ENCODE data around the gene OR1F1.
A peak's percentile ranks its signal among the peaks of the same experiment; 100 is the strongest.
"Not testable (repeated sequence)": the region's sequence is repeated elsewhere in the genome, so short reads cannot be mapped to it uniquely, and the experiment has no call there.

OR1F1 gene

DNA sequence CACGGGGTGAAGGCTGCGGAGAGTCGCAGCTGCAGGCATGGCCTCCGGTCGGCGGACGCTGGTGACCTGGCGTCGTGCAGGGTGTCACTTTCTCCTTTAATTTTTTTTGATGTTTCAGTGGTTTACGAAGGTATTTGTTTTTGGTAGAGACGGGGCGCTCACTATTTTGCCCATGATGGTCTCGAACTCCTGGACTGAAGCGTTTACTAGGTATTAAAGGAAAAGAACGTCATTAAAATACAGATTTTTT lies 36.1 kb upstream of the OR1F1 start:
- DNase-seq, result no peak

DNA sequence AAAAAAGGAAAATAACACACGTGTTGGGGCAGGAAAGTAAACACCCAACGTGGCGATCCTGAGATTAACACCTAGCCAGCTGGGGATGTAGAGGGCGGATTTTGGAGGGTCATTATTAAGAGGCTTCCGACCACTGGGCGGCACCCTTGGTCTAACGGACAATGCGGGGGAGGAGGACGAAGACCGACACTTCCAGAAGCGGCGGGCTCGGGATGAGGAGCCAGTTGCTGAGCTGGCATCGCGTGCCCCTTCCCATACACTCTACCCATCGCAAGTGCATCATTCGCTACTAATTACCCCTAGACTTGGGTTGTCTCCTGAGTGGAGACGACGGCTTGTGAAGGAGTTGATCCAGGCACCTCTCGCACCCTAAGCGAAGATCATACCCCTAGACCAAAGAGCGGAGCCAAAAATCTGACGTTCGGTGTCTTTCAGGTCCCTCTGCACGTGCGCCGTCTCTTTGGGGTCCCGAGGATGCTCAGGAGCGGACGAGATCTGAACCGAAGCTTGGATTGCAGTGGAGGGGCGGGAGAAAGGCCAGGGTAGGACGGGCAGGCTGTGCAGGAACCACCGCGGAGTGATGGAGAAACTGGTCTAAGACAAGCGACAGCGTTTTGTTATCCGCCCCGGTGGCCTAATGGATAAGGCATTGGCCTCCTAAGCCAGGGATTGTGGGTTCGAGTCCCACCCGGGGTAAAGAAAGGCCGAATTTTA lies 35.6 kb upstream of the OR1F1 start:
- peak; percentile 95 for DNase-seq

DNA sequence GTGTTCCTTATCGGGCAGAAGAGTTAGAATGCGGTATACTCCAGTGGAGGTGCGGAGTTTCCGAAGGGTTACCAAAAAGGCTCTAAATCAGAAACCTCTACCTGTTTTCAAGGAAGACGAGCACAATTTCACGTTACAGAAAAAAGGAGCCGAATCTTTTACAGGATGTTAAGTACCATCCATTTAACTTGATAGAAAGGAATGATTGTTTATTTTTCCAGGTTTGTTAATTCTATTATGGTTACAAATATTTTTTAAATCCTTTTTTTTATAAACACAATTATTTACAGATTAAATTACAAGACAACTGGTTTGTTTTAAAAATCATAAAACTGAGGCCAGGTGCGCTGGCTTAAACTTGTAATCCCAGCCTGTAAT lies 35.0 kb upstream of the OR1F1 start:
- DNase-seq, result no peak

DNA sequence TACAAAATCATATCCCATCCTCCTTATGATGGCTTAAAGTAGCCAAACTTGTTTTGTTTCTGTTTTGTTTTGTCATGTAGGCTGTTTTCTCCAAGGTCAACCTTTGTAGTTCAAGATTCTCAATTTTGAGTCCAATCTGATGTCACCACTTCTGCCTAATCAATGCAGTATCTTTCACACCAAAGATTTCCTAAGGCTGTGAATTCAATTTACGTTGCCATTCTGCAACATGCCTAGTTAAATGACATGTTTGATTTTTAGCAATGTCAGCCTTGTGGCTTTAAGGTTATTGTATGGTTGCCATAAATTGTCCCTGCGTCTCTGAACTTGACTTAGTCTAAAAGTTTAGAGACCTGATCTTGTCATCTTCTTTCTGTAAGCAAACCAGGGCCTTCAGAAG lies 32.8 kb upstream of the OR1F1 start:
- DNase-seq, result no peak

DNA sequence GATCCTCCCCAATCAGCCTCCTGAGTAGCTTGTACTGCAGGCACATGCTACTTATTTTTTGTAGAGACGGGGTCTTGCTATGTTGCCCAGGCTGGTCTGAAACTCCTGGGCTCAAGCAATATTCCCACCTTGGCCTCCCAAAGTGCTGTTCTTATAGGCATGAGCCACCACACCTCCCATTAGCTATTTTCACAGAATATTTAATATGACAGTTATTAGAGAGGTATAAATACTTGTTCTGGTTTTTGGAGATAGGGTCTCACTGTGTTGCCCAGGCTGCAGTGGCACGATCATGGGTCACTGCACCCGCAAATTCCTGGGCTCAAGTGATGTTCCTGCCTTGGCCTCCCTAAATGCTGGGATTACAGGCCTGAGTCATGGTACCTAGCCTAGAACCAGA lies 32.0 kb upstream of the OR1F1 start:
- DNase-seq, result no peak

DNA sequence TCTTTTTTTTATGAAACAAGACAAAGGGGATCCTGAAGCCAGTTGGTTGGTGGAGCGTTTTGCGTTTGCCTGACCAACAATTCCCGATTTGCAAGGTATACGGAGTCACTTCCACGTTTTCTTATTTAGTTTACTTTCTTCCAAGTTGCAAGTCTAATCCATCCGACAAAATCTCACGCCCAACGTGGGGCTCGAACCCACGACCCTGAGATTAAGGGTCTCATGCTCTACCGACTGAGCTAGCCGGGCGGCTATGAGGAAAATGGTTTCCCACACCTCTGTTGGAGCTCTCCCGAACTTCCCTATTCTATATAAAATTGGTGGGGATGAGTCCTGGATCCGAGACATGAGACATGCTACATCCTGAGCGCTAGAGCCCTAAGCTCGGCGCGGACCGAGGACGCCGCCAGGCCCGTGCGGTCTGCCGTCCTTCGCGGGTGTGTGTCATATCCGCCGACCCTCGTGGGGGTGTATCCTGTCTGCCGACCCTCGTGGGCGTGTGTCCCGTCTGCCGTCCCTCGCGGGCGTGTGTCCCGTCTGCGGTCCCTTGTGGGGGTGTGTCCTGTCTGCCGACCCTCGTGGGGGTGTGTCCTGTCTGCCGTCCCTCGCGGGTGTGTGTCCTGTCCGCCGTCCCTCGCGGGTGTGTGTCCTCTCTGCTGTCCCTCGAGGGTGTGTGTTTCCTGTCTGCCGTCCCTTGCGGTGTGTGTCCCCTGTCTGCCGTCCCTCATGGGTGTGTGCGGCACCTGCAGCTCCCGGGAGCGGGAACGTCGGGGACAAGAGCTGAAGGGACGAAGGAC lies 30.6 kb upstream of the OR1F1 start:
- peak; percentile 90 for DNase-seq

DNA sequence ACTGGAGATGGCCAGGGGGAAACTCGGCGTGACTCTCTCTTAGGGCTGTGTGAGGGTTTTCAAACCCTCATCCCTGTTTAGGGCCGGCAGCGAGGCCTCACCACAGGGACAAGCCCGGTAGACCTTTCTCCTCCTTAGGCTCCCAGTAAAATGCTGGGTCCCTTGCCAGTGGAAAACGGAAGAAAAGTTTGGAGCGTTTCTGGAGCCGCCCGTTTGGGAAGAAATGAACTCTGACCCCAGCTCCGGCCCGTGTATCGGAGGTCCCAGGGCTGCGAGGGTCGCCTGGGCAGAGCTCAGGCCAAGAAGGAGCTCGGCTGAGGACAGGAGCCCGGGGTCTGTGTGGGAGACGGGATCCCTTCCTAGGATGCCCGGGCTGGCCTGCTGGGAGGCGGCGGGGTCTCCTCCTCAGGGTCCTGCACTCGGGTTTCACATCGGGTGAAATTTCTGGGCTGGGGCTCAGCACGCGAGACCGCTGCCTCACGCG lies 29.9 kb upstream of the OR1F1 start:
- DNase-seq, result peak; percentile 58

DNA sequence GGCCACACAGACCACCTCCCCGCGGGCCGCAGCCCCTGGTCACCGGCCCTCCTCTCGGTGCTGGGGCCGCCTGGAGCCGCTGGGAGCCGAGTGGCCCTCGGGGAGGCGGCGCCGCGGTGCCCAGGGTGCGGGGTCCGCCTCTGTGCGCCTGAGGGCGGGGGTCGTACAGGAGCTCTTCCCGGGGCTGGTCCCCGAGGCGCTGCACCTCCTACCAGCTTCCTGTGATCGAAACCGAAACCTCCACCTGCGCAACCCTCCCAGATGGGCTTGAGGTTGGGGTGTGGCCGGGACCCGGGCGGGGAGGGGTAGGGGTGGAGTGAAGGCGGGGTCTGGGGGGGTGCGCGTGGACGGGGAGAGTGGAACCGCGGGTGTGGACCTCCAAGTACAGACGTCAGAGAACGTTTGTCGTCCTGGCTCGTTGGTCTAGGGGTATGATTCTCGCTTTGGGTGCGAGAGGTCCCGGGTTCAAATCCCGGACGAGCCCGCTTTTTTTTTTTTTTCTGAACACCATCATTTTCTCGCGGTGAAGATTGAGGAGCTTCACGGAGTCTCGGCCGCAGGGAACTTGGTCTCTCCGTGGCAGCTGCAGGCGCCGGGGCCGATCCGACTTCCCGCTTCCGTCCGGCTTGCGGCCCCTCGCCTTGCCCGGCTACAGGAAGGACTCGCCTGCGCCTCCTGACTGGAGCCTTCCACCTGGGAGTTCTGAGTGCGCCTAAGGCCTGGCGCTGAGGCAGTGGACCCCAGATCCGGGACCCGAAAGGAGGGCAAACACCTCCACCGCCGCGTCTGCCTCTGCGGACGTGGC lies 29.3 kb upstream of the OR1F1 start:
- peak; percentile 90 for DNase-seq

DNA sequence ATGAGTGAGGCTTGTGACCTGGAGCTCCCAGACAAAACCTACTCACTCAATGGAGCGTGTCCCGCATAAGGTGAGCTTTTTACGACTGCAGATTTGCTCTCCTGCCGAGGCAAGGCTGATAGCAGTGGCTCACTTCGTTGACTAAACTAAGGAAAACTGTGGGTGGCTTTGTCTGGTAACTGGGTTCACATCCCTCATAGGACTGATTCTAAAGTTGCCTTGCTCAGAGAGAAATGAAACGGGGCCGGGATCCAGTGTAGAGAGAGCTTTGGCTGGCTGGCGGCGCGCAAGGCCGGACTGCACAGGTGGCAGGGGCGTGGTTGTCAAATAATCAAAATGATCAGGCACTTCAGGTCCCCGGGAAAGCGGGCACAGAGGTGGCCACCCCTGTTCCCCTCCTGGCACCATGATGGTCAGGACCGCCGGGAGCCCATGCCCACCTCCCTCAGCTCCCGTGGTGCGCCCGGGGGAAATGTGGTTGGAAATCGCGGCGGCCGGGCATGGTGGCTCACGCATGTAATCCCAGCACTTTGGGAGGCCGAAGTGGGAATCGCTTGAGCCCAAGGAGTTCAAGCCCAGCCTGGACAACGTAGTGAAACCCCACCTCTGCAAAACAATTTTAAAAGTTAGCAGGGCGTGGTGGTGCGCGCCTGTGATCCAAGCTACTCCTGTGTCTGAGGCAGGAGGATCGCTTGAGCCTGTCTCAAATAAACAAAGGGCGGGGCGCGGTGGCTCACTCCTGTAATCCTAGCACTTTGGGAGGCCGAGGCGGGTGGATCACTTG lies 26.6 kb upstream of the OR1F1 start:
- no peak for DNase-seq

DNA sequence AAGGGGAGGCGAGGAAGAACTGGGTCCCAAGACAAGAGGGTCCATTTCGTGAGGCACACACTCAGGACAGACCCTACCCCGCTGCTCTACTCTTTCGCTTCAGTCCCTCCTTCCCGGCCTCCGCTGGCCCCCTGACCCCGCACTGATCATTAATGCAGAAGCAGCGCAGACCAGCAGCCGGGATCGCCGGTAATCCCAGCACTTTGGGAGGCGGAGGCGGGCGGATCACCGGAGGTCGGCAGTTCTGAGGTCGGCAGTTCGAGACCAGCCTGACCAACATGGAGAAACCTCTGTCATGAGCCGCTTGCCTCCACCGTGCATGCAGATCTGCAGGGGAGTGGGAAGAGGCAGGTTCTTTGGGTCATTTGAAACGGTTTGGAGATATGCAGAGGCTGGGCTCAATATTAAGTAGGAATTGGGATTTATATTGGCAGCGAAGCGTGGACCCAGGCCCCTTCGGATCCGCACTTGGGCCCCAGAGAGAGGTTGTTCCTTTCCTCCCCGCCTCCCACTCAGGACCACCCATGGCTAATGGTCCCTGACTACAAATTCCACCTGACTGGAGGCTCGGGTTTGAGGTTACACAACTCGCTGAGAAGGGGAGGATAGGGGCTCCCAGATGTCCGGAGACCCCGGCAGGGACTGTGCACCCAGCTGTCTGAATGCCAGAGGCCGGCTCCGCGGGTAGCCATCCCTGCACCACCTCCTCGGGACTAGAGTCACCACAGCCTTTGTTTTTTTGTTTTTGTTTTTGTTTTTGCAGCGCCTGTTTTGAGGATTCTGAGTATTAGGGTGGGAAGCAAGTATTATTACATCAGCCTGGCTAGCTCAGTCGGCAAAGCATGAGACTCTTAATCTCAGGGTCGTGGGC lies 23.6 kb upstream of the OR1F1 start:
- DNase-seq, result no peak

DNA sequence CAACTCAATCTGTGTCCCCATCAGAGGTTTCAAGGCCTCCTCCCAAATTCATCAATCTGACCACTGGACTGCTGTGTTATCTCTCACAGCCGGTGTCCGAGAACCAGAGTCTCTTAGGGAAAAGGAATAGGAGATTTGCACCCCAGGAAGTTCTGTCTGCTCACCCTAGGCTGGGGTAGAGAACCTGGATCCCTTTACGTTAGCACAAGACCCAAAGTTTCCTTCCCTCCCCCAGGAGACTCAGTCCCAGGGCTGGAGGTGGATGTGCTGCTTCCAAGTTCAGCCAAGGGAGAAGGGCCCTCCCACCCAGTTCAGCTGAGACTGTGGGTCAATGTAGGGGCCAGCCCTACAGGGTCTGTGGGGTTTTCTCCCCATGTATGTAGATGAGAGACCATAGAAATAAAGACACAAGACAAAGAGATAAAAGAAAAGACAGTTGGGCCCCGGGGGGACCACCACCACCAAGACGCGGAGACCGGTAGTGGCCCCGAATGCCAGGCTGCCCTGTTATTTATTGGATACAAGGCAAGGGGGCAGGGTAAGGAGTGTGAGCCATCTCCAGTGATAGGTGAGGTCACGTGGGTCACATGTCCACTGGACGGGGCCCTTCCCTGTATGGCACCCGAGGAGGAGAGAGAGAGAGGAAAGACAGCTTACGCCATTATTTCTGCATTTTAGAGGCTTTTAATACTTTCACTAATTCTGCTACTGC lies 22.7 kb upstream of the OR1F1 start:
- DNase-seq, result no peak

DNA sequence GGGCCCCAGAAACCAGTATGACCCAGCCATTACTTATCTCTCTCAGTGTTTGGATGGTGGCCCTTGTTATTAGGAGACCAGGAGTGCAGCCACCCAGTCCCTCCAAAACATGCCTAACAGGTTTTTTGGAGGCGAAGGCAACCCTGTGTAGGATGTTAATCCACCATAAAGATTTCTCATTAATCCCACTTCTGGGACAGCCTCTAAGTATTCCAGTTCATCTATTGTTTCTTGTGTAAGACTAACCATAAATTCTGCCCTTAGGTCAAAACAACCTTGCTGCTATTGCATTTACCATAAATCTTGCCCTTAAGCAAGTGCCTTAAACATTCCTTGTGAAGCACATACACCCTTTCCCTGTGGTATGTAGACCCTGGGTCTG lies 21.5 kb upstream of the OR1F1 start:
- no peak for DNase-seq

DNA sequence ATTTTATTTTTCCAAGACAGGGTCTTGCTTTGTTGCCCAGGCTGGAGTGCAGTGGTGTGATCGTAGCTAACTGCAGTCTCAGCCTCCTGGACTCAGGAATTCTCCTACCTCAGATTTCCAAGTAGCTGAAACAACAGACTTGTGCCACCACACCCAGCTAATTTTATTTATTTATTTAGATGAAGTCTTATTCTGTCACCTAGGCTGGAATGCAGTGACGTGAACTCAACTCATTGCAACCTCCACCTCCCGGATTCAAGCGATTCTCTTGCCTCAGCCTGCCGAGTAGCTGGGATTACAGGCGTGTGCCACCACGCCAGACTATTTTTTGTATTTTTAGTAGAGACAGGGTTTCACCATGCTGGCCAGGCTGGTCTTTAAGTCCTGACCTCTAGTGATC lies 19.3 kb upstream of the OR1F1 start:
- DNase-seq, result not testable (repeated sequence)

DNA sequence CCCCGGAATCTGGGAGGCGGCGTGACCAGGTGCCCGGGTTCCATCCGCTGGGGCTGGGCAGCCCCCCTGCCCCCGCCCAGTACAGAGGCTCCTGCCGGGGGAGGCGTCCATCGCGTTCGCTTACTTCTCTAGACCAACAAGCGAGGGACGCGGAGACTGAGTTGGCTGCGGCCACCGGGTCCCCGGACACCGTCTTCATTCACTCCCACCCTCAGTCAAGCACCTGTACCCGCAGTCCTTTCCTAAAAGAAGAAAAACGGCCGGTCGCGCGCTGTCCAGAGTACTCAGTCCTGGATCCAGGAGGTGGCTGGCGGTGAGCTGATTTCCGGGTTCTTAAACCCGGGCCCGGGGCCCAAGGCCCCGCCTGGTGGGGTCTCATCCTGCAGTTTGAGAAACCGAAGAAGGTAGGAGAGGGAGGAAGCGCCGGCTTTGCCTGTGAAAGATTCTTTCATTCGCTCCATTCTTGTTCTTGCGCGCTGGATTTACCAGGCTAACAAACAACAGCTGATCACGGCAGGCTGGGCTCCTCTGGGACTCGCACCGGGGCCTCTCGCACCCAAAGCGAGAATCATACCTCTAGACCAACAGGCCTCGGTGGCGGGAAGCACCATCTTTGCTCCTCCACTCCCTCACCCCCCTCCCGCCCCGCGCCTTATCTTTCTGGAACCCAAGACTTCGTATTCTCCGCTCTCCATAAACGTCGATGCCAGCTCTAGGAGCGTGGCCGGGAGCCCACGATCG lies 17.4 kb upstream of the OR1F1 start:
- no peak for DNase-seq

DNA sequence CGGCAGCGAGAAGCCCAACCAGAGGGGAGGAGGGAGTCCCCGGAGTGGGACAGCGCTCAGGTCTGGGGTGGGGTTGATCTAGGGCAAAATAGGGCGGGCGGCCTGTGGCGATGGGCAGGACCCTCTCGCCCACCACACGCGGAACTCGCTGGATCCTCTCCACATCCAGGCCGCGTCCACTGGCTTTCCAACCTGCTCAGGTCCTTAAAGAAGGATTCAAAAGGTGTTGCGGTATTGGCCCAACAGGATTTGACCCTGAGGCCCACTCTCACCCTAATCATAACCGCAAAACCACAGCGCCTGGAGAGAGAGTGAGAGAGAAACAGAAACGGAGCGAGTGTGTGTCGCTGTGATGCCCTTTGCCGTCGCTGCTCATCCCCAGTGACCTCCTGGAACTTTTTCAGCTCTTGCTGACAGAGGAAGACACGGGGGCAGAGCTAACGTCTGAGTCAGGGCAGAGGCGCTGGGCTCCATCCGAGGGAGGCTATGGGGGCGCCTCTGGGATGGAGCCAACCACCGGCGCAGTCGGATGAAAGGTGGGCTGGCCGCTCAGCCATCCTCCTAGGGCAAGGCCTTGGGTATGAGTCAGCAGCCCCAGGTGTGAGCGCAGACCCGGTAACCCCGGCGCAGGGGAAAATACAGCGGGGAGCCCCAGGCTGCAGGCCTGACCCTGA lies 16.7 kb upstream of the OR1F1 start:
- DNase-seq, result no peak

DNA sequence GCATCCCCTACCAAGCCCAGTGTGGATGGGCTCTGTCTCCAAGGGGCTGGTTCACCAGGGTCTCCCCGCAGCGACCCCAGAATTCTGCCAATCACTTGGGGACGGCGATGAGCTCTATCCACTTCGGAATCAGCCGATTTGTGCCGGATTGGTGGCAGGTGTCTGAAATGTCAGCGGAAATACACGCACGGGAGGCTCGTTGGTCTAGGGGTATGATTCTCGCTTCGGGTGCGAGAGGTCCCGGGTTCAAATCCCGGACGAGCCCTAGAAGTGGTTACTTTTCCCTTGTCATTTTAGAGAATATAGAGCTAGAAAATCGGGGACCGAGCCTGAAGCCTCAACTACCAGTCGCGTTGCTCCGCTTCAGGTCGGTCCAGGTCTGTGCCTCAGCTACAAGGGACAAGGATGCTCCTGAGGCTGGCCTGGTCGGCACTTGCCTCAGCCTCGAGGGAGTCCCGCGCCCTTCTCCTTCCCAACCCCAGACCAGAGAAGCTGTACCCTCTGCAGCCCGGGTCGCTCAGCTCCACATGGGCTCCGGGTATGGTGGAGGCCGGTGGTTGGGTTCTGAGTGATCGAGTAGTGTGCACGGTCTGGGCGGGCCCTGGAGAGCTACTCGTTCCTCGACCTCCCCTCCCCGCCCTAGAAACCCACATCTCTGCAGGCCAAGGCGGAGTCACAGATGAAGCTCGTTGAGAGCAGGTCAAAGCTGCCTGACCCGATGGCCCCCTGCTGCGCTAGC lies 16.0 kb upstream of the OR1F1 start:
- no peak for DNase-seq

DNA sequence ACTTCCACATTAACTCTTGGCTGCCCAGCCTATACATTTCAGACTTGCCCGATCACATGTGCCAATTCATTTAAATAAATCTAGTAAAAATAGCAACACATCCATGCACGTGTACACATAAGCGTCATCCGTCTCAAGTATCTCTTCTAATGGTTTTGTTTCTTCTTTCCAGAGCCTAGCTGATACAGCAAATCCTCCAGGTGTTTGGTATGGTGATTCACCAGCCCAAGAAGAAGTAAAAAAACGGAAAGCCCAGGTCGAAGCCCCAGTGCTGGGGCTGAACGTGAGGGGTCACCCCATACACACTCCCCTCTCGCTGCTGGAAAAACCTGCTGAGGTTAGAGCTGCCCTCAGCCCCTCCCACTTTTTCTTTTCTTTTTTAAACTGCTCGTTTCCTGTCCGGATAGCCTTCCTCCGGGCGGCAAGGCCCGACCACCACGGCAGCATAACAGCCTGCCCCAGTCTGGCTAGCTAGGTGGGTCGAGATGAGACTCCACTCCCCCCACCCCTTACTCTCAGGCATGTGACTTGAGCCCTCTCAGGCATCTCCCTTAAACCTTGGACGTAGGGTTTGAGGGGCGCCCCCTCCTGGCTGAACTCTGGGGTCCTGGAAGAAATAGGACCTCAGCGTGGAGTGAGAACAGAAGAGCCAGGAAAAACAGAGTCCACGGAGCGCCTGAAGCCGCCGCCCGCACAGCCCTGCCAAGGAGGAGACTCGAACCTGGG lies 13.9 kb upstream of the OR1F1 start:
- no peak for DNase-seq

DNA sequence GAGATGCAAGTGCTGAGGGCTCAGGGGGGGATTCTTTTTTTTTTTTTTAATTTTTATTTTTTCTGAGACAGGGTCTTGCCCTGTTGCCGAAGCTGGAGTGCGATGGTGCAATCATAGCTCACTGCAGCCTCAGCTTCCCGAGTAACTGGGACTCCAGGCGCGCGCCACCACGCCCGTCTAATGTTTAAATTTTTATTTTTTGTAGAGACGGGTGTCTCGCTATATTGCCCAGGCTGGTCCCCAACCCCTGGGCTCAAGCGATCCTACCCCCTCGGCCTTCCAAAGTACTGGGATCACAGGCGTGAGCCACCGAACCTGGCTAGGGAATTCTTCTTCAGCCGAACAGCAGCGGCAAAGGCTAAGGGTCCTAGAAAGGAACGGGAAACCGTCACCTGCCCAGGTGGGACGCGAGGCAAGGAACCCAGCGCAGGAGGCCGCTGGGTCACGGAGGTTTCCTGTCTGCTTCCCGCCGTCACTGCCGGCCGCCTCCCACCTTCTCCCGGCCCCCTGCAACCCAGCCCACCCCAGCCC lies 13.3 kb upstream of the OR1F1 start:
- no peak for DNase-seq
